C1 segment of cervical spinal cord (tissue), 14 donors: ENCODE results near the gene GLRA3.
"Not testable (repeated sequence)": the region's sequence is repeated elsewhere in the genome, so short reads cannot be mapped to it uniquely, and the experiment has no call there.

Source experiments
- DNase-seq, 14 donors: peaks; one replicate each; lab custom pipeline; 2025; lab: John Stamatoyannopoulos, UW

The GLRA3 gene

GRCh38 chr4:174828845-174829701 lies at the start of gene GLRA3:
Gene GLRA3 (minus strand): TSS chr4:174829247. CDS start chr4:174828811, 436 bp downstream.
- peak in 5 of 14 donors; percentile 2 to 8 (median 5) for DNase-seq

GRCh38 chr4:174874898-174875297 lies 45.9 kb upstream of the GLRA3 start:
- no peak for DNase-seq

DNA sequence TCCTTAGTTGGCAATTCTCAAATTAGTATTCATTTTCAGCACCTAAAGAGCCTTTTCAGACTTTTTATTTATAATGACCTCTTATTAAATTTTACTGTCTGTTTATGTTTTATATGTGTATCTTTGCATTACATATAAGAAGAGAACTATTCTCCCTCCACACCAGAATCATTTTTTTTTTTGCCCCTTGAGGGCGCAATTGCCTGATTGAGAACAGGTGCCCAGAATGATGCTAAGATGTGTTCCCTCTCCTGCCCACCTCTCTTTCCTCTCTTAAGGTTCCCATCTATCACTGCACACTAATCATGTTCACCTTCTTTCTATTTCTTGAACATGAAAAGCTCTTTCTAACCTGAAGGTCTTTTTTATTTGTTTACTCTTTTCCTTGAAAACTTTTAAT lies 44.9 kb upstream of the GLRA3 start:
- no peak for DNase-seq

DNA sequence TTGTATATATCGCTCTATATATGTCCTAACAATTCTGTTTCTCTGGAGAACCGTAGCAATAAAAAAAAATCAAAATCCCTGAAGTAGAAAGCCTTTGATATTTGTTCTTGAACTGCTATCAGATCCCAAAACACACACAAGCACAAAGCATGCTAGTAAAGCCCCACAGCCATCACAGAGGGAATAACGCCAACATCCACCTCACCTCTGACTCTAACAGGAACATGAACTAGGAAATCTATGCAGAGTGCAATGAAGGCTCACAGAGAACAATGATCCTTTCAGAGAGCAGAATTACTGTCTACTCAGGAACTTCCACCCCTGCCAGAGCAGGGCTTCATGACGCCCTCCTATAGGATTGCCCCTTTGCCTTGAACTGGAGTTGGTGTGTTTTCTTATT lies 44.1 kb upstream of the GLRA3 start:
- not testable (repeated sequence) for DNase-seq

- no peak for DNase-seq
Observed at GRCh38 chr4:174871407-174871806, 42.4 kb upstream of the GLRA3 start.

- DNase-seq, result no peak
Observed at GRCh38 chr4:174870311-174870710, 41.3 kb upstream of the GLRA3 start.

DNA sequence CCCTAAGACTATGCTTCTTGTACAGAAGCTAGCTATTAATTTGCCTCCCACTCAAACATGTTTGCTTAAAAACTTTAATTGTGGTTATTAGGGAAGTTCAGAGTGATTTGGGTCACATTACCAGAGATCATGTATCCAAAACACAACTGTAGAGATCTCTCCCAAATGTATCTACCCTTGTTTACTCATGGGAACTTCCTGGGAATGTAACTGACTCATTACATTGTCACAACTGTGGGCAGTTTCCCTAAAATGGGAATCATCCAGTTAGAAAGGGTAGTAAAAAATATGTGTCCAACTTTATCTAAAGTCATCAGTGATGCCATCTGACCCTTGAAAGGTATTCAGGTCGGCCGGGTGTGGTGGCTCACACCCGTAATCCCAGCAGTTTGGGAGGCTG lies 40.3 kb upstream of the GLRA3 start:
- no peak for DNase-seq

DNA sequence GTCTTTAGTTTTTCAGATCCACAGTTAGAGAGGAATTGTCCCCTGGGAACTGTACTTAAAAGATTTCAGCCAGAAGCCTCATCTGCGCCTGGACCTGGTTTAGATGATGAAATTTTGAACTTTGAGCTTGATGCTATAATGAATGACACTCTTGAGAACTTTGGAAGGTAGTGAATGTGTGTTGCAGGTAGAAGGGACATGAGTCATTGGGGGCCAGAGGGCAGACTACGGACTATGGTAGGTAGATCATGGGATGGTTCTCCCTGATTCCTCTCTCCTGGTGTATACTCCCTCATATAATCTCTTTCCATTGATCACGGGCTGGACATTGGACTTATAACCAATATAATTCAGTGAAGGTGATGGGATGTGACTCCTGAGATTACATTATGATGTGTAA lies 38.9 kb upstream of the GLRA3 start:
- no peak for DNase-seq

GRCh38 chr4:174865418-174865985 lies 36.5 kb upstream of the GLRA3 start:
- DNase-seq, result no peak

DNA sequence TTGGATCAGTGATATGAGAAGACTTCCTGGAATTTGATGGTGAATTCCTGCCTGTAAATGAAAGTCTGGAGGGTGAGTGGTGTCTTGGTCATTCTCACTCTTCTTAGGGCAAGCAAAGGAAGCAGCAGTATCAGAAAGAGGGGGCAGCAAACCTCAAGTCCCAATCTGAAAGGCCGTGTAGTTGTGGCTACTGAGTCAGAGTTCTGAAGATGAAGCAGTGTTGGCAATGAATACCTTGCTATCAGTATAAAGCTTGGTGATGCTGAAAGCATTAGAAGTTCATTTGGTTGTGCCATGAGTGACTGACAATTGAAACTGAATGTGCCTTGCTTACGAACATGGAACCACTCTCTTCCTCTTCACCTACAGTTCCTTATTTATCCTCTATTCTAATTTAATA lies 35.0 kb upstream of the GLRA3 start:
- no peak for DNase-seq

DNA sequence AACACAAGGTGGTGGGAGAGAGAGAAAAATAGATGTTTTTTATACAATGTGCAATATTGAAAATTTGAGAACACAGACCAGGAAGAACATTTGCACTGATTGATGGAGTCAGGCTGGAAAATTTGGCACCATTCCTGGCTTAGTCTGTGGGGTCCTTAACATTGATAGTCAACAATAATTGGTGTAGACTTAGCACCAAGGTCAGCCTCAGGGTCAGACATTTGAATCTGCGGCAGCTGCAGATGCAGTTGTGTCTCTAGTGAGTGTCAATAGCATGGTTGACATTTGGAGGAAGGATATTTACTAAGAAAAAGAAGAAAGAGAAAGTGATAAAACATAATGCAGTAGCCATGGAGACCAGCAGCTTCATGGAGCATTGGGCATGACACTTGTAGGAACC lies 31.5 kb upstream of the GLRA3 start:
- no peak for DNase-seq

DNA sequence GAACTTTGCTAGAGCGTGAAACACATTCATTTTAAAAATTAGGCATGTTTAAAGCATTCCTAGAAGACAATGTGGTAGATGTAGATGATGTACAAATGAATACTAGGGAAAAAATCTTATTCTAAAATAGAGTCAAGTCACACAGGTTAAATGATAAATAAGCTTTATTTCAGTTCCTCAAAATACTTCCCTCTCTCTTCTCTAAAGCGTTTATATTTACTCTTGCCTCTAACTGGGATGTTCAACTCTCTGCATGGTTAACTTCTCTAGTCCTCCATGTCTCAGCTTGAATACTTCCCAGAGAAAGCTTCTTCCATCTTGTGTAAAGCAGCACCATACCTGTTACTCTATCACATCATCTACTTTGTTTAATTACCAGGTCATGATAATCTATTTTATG lies 30.9 kb upstream of the GLRA3 start:
- no peak for DNase-seq

GRCh38 chr4:174856926-174857800 lies 28.1 kb upstream of the GLRA3 start:
- no peak for DNase-seq

DNA sequence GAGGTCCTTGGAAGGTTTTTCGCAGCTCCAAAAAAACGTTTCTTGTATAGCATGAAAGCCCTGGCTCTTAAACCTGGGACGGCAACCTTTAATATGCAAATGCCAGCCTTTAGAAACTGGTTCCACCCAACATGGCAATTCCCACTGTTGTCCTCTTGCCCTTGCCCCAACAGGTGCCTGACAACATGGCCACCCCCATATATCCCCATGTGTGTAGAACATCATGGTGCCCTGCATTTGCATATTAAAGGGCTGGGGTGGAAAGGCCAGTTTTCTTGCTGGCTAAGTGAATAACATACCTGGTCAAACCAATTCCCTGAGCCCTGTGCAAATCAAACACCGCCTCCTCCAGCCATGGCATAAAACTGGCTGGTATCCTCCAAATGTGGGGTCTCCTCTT lies 26.0 kb upstream of the GLRA3 start:
- DNase-seq, result no peak

GRCh38 chr4:174853629-174854028 lies 24.6 kb upstream of the GLRA3 start:
- no peak for DNase-seq

GRCh38 chr4:174848596-174848995 lies 19.5 kb upstream of the GLRA3 start:
- DNase-seq, result no peak

- no peak for DNase-seq
Observed at GRCh38 chr4:174847801-174848427, 18.9 kb upstream of the GLRA3 start.

- no peak for DNase-seq
Observed at GRCh38 chr4:174835536-174835935, 6.5 kb upstream of the GLRA3 start.

DNA sequence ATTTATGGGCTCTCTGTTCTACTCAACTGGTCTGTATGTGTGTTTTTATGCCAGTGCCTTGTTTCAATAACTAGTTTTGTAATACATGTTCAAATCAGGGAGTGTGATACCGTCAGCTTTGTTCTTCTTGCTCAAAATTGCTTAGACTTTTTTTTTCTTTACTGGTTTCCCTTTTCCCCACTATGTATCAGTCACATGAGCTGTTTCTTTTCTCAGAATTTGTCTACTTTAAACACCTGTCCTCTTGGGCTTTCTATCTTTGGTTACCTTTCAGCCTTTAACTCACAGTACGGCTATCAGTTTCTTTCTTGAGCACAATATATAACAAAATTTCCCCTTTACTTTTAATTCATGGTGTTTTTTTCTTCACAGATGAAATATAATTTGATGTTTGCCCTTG lies 5.4 kb upstream of the GLRA3 start:
- no peak for DNase-seq

DNA sequence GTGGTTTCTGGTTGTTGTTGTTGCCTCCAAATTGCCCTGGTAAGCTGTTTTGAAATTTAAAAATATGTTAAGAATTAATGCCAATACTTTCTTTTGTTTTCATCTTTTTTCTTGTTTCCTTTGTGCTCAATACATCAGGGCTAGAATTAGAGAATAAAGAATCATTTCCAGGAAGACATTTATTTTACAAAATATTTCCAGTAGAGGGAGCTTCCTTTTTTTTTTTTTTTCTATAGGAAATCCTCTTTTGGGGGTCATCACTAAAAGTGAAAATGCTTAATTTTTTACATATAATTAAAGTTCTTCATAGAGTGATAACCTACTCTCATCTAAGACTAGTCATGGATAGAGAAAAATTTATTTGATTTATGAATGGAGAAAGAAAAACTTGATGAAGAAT lies 2.4 kb downstream of the GLRA3 start:
- DNase-seq, result no peak

DNA sequence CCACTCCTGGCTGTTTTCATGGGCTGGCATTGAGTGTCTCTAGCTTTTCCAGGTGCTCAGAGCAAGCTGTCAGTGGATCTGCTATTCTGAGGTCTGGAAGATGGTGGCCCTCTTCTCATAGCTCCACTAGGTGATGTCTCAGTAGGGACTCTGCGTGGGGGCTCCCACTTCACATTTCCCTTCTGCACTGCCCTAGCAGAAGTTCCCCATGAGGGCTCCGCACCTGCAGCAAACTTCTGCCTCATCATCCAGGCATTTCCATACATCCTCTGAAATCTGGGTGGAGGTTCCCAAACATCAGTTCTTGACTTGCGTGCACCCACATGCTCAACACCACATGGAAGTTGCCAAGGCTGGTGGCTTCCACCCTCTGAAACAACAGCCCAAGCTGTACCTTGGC lies 13.8 kb downstream of the GLRA3 start:
- DNase-seq, result no peak

DNA sequence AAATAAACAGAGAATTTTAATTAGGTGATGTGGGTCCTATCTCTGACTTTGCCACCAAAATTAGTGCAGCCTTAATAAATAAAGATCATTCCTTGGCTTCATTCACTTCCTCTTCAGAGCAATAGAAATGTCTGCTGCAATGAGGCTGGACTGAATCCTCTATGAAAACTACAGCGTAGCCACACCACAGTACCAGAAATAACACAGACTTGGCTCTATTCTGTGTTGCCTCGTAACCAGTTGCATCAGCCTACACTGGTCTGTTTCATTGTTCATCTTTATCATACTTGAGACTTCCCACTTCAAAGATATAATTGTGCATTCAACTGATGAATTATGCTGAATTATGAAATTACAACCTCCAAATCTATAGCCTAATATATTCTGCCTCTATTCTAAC lies 15.8 kb downstream of the GLRA3 start:
- no peak for DNase-seq
